B cell (primary cell): Measurements from ENCODE around the gene DNAJB9. TPM values are rescaled to one million over a fixed set of nuclear protein-coding genes. Genes with fewer than 3 reads are reported as not detected.

Experiments
- ATAC-seq: fragments of 200-7000 bp; cut with Tn5 transposase; one replicate; pipeline ENCODE4 v1.10.0; 2021; ENCODE audit warnings: low read depth, mild to moderate bottlenecking, moderate number of reproducible peaks, moderate library complexity
- CTCF ChIA-PET: fragments of 350-600 bp; sonication (Branson Sonifier 250); formaldehyde crosslinking; loops from one replicate; lab custom pipeline; 2021; ENCODE audit warnings: antibody characterized with exemption, inconsistent platforms; lab: Charles Lee
- POLR2A ChIA-PET: fragments of 350-600 bp; sonication (Branson Sonifier 250); formaldehyde crosslinking; loops from one replicate; lab custom pipeline; 2021; ENCODE audit warnings: antibody characterized with exemption; lab: Charles Lee
- DNase-seq: peaks from one replicate; pipeline ENCODE4 v3.0.0; 2013
- H2AFZ ChIP-seq: 2 replicates; pipeline ENCODE4 v1.6.1; 2012; ENCODE audit warnings: mild to moderate bottlenecking, low read depth, low read length; ENCODE audit not compliant: insufficient read depth, poor library complexity, severe bottlenecking
- H3K27ac ChIP-seq, 2 donors: 1 replicate in 1 of 2; 2 replicates in 1 of 2; pipeline ENCODE4 v1.5.1; 2012 to 2013; ENCODE audit warnings: low read length in 2 of 2, mild to moderate bottlenecking in 2 of 2, moderate library complexity in 1 of 2
- H3K27me3 ChIP-seq, 4 experiments: fragments of 200-600 bp in 1 of 4; sonication (generic) in 1 of 4; replicated peaks in 1 of 4; 1 replicate in 2 of 4; 2 replicates in 2 of 4; pipeline versions ENCODE4 v1.6.1 to v1.7.0; 2013 to 2016; ENCODE audit warnings: low read length in 3 of 4, mild to moderate bottlenecking in 2 of 4, mixed read lengths in 1 of 4, moderate library complexity in 1 of 4; ENCODE audit not compliant: insufficient read depth in 4 of 4, control insufficient read depth in 3 of 4; ENCODE audit errors: control extremely low read depth in 1 of 4
- H3K36me3 ChIP-seq, 2 experiments: replicated peaks in 1 of 2; 1 replicate in 1 of 2; 2 replicates in 1 of 2; pipeline versions ENCODE4 v1.6.1 to v1.7.1; 2013; ENCODE audit warnings: low read length in 1 of 2; ENCODE audit not compliant: insufficient read depth in 2 of 2, control insufficient read depth in 1 of 2; ENCODE audit errors: control extremely low read depth in 1 of 2, extremely low read depth in 1 of 2
- H3K4me1 ChIP-seq, 2 donors: fragments of 200-600 bp in 1 of 2; sonication (generic) in 1 of 2; 1 replicate in 1 of 2; 2 replicates in 1 of 2; pipeline versions ENCODE4 v1.5.1 to v1.6.1; 2013 to 2017; ENCODE audit warnings: low read length in 2 of 2; ENCODE audit not compliant: control insufficient read depth in 2 of 2, insufficient read depth in 2 of 2
- H3K4me2 ChIP-seq: replicated peaks from 2 replicates; pipeline ENCODE3; 2012; ENCODE audit warnings: mild to moderate bottlenecking, low read depth, low read length; ENCODE audit not compliant: poor library complexity, severe bottlenecking
- H3K4me3 ChIP-seq, 5 experiments: fragments of 200-600 bp in 1 of 5; sonication (generic) in 1 of 5; 1 replicate in 3 of 5; 2 replicates in 2 of 5; pipeline versions ENCODE4 v1.5.1 to v1.7.0; 2011 to 2016; ENCODE audit warnings: low read length in 4 of 5, mild to moderate bottlenecking in 4 of 5, low read depth in 2 of 5, control low read depth in 1 of 5, moderate library complexity in 1 of 5; ENCODE audit not compliant: insufficient read depth in 1 of 5; ENCODE audit errors: control extremely low read depth in 1 of 5, extremely low read depth in 1 of 5
- H3K79me2 ChIP-seq: fragments of 200-600 bp; sonication (generic); one replicate; pipeline ENCODE4 v1.6.0; 2016; ENCODE audit warnings: low read length; ENCODE audit not compliant: control insufficient read depth, insufficient read depth
- H3K9ac ChIP-seq: fragments of 200-600 bp; sonication (generic); 2 replicates; pipeline ENCODE4 v1.6.1; 2017; ENCODE audit warnings: mild to moderate bottlenecking, low read length, moderate library complexity
- H3K9me3 ChIP-seq, 3 donors: one replicate each; pipeline versions ENCODE4 v1.6.1 to v1.7.1; 2013; ENCODE audit warnings: low read length in 2 of 3; ENCODE audit not compliant: control insufficient read depth in 2 of 3, insufficient read depth in 1 of 3; ENCODE audit errors: control extremely low read depth in 1 of 3
- H4K20me1 ChIP-seq: 2 replicates; pipeline ENCODE4 v1.6.0; 2012; ENCODE audit warnings: mild to moderate bottlenecking, low read length; ENCODE audit not compliant: insufficient read depth, control insufficient read depth, poor library complexity, severe bottlenecking
- H3K27ac Mint-ChIP-seq: one replicate; pipeline ENCODE4 v1.8.0; 2021; ENCODE audit warnings: mixed read lengths
- H3K27me3 Mint-ChIP-seq: one replicate; pipeline ENCODE4 v1.8.0; 2021; ENCODE audit warnings: mixed read lengths
- H3K4me1 Mint-ChIP-seq: one replicate; pipeline ENCODE4 v1.8.0; 2021; ENCODE audit warnings: mixed read lengths
- H3K4me3 Mint-ChIP-seq: one replicate; pipeline ENCODE4 v1.8.0; 2021; ENCODE audit warnings: mixed read lengths
- H3K9me3 Mint-ChIP-seq: one replicate; pipeline ENCODE4 v1.8.0; 2022; ENCODE audit warnings: mixed read lengths; ENCODE audit not compliant: insufficient read depth
- CTCF ChIP-seq: fragments of 200-600 bp; IDR thresholded peaks from one replicate; pipeline ENCODE4 v1.8.0; 2022; ENCODE audit warnings: antibody characterized with exemption, mild to moderate bottlenecking
- EZH2 ChIP-seq: IDR thresholded peaks from 2 replicates; pipeline ENCODE4 v1.6.1; 2012; ENCODE audit warnings: borderline replicate concordance, low read depth, mild to moderate bottlenecking, moderate library complexity, low read length; ENCODE audit not compliant: insufficient read depth, poor library complexity, severe bottlenecking
- WGBS: methylation state at CpG from one replicate; pipeline ENCODE4 v1.1.5; 2013; ENCODE audit warnings: missing lambda C conversion rate; ENCODE audit not compliant: insufficient coverage; 5-methylcytosine and 5-hydroxymethylcytosine counted together
- intact Hi-C: fragments of 100-400 bp; cut with micrococcal nuclease; formaldehyde crosslinking; loops from one replicate; pipeline ENCODE4 v1.10.0; 2022
- polyA plus RNA-seq: library from polyadenylated mRNA; depleted of rRNA; stranded (reverse); fragments of >200 nt; gene quantifications from 2 replicates; pipeline ENCODE4 v1.2.3, GENCODE V29; 2012
- total RNA-seq, 2 donors: library from RNA; stranded (reverse); fragments of 120-200 nt in 1 of 2; gene quantifications; 1 replicate in 1 of 2; 2 replicates in 1 of 2; pipeline versions ENCODE4 v1.2.3 to v1.2.4, GENCODE V29; 2013 to 2022

DNAJB9 gene
- total and polyA plus RNA-seq, 2 donors (not counting 1 experiment from before 2014, with no cell fraction given): 19.5 to 23.1 TPM

DNA sequence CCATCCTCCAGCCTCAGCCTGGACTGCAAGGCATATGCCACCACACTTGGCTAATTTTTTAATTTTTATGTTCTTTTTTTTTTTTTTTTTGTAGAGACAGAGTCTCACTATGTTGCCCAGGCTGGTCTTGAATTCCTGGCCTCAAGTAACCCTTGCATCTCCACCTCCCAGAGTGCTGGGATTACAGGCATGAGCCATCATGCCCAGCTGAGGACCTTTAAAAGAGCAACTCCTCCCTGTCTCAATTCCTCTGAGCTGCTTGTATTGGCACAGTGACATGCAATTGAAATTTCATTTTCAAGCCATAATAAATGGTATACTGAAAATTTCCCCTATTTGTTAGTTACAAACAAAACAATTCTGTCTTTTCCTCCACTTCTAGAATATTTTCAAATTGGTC, 19.5 kb downstream of the DNAJB9 start:
- POLR2A ChIA-PET: no interaction called here
- CTCF ChIA-PET: interaction anchor here (1.6 kb wide), 1 partner anchor 92 kb away, joined by 5 read pairs; no protein-coding TSS in a partner anchor
- Histone ChIP-seq H3K4me1 (no peaks in the 10 kb centered on the region), H4K20me1 (no peaks in the 10 kb centered on the region), H3K9ac (no peak overlapping the region), H3K36me3 (no peaks in the 10 kb centered on the region), H3K4me2 (no peak overlapping the region), H3K79me2 (no peaks in the 10 kb centered on the region), H3K4me3 (no peak overlapping the region), H3K27ac (no peak overlapping the region), H3K27me3 (no peaks in the 10 kb centered on the region), H3K9me3 (no peaks in the 10 kb centered on the region), H2AFZ (no peak overlapping the region)
- H3K4me3 Mint-ChIP-seq: no peak overlapping the region
- no peak for DNase-seq
- no peaks in the 10 kb centered on the region for H3K4me1 Mint-ChIP-seq
- no peaks in the 10 kb centered on the region for H3K9me3 Mint-ChIP-seq
- H3K27ac Mint-ChIP-seq: no peak overlapping the region
- intact Hi-C loops: no loop called here
- no peak for ATAC-seq
- peaks cover 11% of the 10 kb centered on the region for H3K27me3 Mint-ChIP-seq
- TF ChIP-seq EZH2: no peak
- TF ChIP-seq CTCF: no peak

DNA sequence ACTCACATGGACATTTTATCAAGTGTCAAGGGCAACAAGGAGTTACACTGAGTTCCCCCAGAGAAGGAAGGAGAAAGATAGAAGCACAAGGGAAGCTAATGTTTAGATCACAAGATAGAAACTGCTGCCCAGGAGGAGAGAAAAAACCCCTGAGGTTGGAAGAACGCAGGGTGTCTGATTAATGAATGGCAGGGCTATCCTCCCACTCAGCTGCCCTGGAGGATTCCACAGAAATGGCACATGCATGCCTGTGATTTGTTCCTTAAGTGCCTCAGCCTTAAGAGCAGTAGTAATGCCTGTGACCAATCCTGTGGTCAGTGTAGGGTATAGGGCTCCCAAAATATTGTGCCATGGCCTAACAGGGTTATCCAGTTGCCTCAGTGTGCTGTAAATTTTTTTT, 20.2 kb downstream of the DNAJB9 start:
- Mint-ChIP-seq H3K27me3 (peaks cover 11% of the 10 kb centered on the region), H3K4me1 (no peaks in the 10 kb centered on the region), H3K27ac (no peak overlapping the region), H3K9me3 (no peaks in the 10 kb centered on the region), H3K4me3 (no peak overlapping the region)
- Histone ChIP-seq H3K4me2 (no peak overlapping the region), H3K36me3 (no peaks in the 10 kb centered on the region), H3K27me3 (no peaks in the 10 kb centered on the region), H4K20me1 (no peaks in the 10 kb centered on the region), H3K79me2 (no peaks in the 10 kb centered on the region), H3K9me3 (no peaks in the 10 kb centered on the region), H3K27ac (no peak overlapping the region), H3K4me3 (no peak overlapping the region), H2AFZ (no peak overlapping the region), H3K9ac (no peak overlapping the region), H3K4me1 (no peaks in the 10 kb centered on the region)
- DNase-seq: no peak
- ChIA-PET POLR2A (no interaction called here), CTCF (interaction anchor here (1.2 to 1.6 kb wide), 2 partner anchors 13 to 93 kb away, joined by 3 to 5 read pairs; no protein-coding TSS in a partner anchor)
- TF ChIP-seq EZH2 (no peak), CTCF (no peak)
- ATAC-seq: no peak
- WGBS: 83% methylated on average over 1 of the region's 1 CpG
- intact Hi-C loops: no loop called here
